Measurements from ENCODE around the gene MRM3.
"Not testable (repeated sequence)": the region's sequence is repeated elsewhere in the genome, so short reads cannot be mapped to it uniquely, and the experiment has no call there.

Gene MRM3

GRCh38 chr17:796609-797008 lies 14.5 kb downstream of the MRM3 start:
- DNase-seq (ENCODE audit: low read depth), result no peak

GRCh38 chr17:797236-797840 lies 15.2 kb downstream of the MRM3 start:
- DNase-seq (ENCODE audit: low read depth), result no peak

GRCh38 chr17:798246-798645 lies 16.1 kb downstream of the MRM3 start:
- no peak for DNase-seq (ENCODE audit: low read depth)

GRCh38 chr17:799261-799660 lies 17.1 kb downstream of the MRM3 start:
- DNase-seq (ENCODE audit: low read depth), result no peak

GRCh38 chr17:800446-801242 lies 18.5 kb downstream of the MRM3 start:
- no peak for DNase-seq (ENCODE audit: low read depth)

GRCh38 chr17:801660-802059 lies 19.5 kb downstream of the MRM3 start:
- no peak for DNase-seq (ENCODE audit: low read depth)

- DNase-seq (ENCODE audit: low read depth), result no peak
Observed at GRCh38 chr17:802481-802880, 20.3 kb downstream of the MRM3 start.

GRCh38 chr17:802901-803881 lies 21.0 kb downstream of the MRM3 start:
- no peak for DNase-seq (ENCODE audit: low read depth)

GRCh38 chr17:804541-805435 lies 22.6 kb downstream of the MRM3 start:
- no peak for DNase-seq (ENCODE audit: low read depth)

GRCh38 chr17:805886-806285 lies 23.7 kb downstream of the MRM3 start:
- not testable (repeated sequence) for DNase-seq (ENCODE audit: low read depth)

- DNase-seq (ENCODE audit: low read depth), result no peak
Observed at GRCh38 chr17:806346-806745, 24.2 kb downstream of the MRM3 start.

GRCh38 chr17:806781-807522 lies 24.8 kb downstream of the MRM3 start:
- no peak for DNase-seq (ENCODE audit: low read depth)

- no peak for DNase-seq (ENCODE audit: low read depth)
Observed at GRCh38 chr17:807523-808294, 25.6 kb downstream of the MRM3 start.

- no peak for DNase-seq (ENCODE audit: low read depth)
Observed at GRCh38 chr17:811051-811784, 29.1 kb downstream of the MRM3 start.

GRCh38 chr17:812638-813204 lies 30.6 kb downstream of the MRM3 start:
- DNase-seq (ENCODE audit: low read depth), result no peak

- DNase-seq (ENCODE audit: low read depth), result no peak
Observed at GRCh38 chr17:814371-814770, 32.2 kb downstream of the MRM3 start.

GRCh38 chr17:819251-819650 lies 37.1 kb downstream of the MRM3 start:
- DNase-seq (ENCODE audit: low read depth), result no peak

GRCh38 chr17:823501-823902 lies 41.3 kb downstream of the MRM3 start:
- DNase-seq (ENCODE audit: low read depth), result no peak

GRCh38 chr17:824378-824777 lies 42.2 kb downstream of the MRM3 start:
- no peak for DNase-seq (ENCODE audit: low read depth)

All from stimulated activated CD8-positive, alpha-beta memory T cell treated with anti-CD3 and anti-CD28 coated beads, Interleukin-15, amount 100 ng/mL, for 24 hours (primary cell).